A673 (cell line): ENCODE data around the gene SSH2. TPM values are rescaled to one million over a fixed set of nuclear protein-coding genes. Genes with fewer than 3 reads are reported as not detected.

ENCODE experiments used
- BruUV-seq: library from RNA; stranded (reverse); fragments of 400-500 nt; replicated peaks from 2 replicates; lab custom pipeline; 2021; lab: Mats Ljungman, UMichigan
- CTCF ChIA-PET: fragments of 300-600 bp; sonication (Branson Sonifier 250); formaldehyde crosslinking; loops from one replicate; lab custom pipeline; 2022; ENCODE audit warnings: antibody characterized with exemption; lab: Charles Lee
- POLR2A ChIA-PET: fragments of 300-600 bp; sonication (Branson Sonifier 250); formaldehyde crosslinking; loops from one replicate; lab custom pipeline; 2022; ENCODE audit warnings: antibody characterized with exemption; ENCODE audit not compliant: low non-redundant PET; lab: Charles Lee
- DNase-seq: peaks from one replicate; pipeline ENCODE4 v3.0.0-alpha.2; 2015; ENCODE audit warnings: low spot score
- H3K27ac ChIP-seq: fragments of 200-600 bp; sonication (generic); 2 replicates; pipeline ENCODE4 v1.5.1; 2016; ENCODE audit warnings: mixed run types, low read depth, mild to moderate bottlenecking, mixed read lengths, antibody characterized with exemption, low read length; ENCODE audit not compliant: poor library complexity, severe bottlenecking
- H3K27me3 ChIP-seq: fragments of 200-600 bp; sonication (generic); replicated peaks from 2 replicates; pipeline ENCODE4 v1.6.1; 2017; ENCODE audit warnings: mixed run types, low read depth, mild to moderate bottlenecking, mixed read lengths, antibody characterized with exemption, low read length; ENCODE audit not compliant: insufficient read depth, poor library complexity
- H3K36me3 ChIP-seq: fragments of 200-600 bp; sonication (generic); 2 replicates; pipeline ENCODE4 v1.6.1; 2016; ENCODE audit warnings: mixed run types, mild to moderate bottlenecking, mixed read lengths, antibody characterized with exemption, low read length; ENCODE audit not compliant: insufficient read depth, poor library complexity, severe bottlenecking
- H3K4me1 ChIP-seq: fragments of 200-600 bp; sonication (generic); 2 replicates; pipeline ENCODE4 v1.6.1; 2017; ENCODE audit warnings: mixed run types, mild to moderate bottlenecking, mixed read lengths, antibody characterized with exemption, low read length; ENCODE audit not compliant: insufficient read depth, poor library complexity, severe bottlenecking
- H3K4me3 ChIP-seq: fragments of 200-600 bp; sonication (generic); 2 replicates; pipeline ENCODE4 v1.5.1; 2016; ENCODE audit warnings: low read depth, mixed run types, mild to moderate bottlenecking, mixed read lengths, low read length; ENCODE audit not compliant: poor library complexity, severe bottlenecking
- H3K9me3 ChIP-seq: fragments of 200-600 bp; sonication (generic); 2 replicates; pipeline ENCODE4 v1.6.1; 2016; ENCODE audit warnings: mixed run types, low read depth, mild to moderate bottlenecking, mixed read lengths, antibody characterized with exemption, low read length; ENCODE audit not compliant: poor library complexity, severe bottlenecking
- CTCF ChIP-seq: fragments of 300-800, 200-600 bp; sonication (generic); conservative IDR thresholded peaks from 2 replicates; pipeline ENCODE4 v1.5.1; 2017; ENCODE audit warnings: low read depth, mild to moderate bottlenecking, antibody characterized with exemption, low read length, moderate library complexity, mixed read lengths
- EZH2 ChIP-seq: fragments of 200-600 bp; sonication (generic); IDR thresholded peaks from 2 replicates; pipeline ENCODE4 v1.6.1; 2017; ENCODE audit warnings: borderline replicate concordance, low read depth, mild to moderate bottlenecking, mixed read lengths, antibody characterized with exemption, low read length; ENCODE audit not compliant: poor library complexity, severe bottlenecking
- intact Hi-C: fragments of 100-400 bp; cut with micrococcal nuclease; formaldehyde crosslinking; loops from one replicate; pipeline ENCODE4 v1.10.0; 2022; ENCODE audit not compliant: unreplicated experiment
- total RNA-seq: library from RNA; stranded (reverse); gene quantifications from 2 replicates; pipeline ENCODE4 v1.2.3, GENCODE V29; 2021

Gene SSH2
- total RNA-seq, 1 experiment from 2014 or later = 75.5 TPM

DNA sequence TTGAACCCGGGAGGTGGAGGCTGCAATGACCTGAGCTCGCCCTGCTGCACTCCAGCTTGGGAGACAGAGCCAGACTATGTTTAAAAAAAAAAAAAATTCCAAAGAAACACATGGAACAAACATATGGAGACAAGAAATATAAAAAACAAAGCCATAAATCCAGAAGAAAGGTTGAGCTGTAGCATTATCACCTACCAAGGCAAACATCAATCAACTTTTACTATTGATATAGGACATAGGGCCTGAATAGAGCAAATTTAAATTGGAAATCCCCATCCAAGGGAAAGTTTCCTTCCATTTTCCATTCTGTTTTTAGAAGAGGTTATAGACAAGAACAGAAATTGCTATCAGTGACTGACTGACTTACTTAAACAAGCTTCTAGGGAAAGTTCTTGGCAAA is 56.6 kb downstream of the SSH2 start:
- Histone ChIP-seq H3K27me3 (no peaks in the 10 kb centered on the region), H3K27ac (no peak overlapping the region), H3K9me3 (peaks cover 3% of the 10 kb centered on the region), H3K4me3 (no peak overlapping the region), H3K4me1 (peaks cover 29% of the 10 kb centered on the region), H3K36me3 (no peaks in the 10 kb centered on the region)
- ChIA-PET CTCF (no interaction called here), POLR2A (no interaction called here)
- no TSS peak for BruUV-seq
- intact Hi-C loops = no loop called here
- TF ChIP-seq EZH2 = no peak
- TF ChIP-seq CTCF = no peak
- DNase-seq = no peak

DNA sequence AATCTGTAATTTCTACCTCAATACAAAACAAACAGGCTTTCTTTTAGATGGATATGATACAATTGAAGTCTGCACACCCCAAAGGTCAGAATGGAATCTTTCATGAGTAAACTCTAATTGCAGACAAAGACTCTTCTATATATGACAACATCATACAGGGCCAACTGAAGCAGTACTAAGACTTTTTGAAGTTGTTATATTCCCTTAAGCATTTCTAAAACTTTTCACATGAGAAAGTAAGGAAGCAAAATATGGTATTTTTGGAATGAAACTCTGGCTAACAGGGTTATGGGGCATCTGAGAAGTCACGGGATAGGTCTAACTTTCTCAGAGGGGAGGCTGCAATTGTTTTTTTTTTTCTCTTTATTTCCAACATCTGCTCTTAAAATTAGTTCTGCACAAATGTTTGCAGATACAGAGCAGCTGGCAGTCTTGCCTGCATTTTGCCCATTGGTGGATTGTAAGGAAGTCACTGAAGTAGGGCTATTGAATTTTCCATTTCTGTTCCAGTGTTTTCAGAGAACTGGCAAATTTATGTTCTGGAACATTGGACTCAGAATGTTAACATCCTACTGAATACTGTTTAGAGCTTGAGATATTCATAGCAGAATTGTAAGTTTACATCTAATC is 59.1 kb downstream of the SSH2 start:
- Histone ChIP-seq H3K27me3 (no peaks in the 10 kb centered on the region), H3K4me3 (no peak overlapping the region), H3K4me1 (peaks cover 38% of the 10 kb centered on the region), H3K36me3 (no peaks in the 10 kb centered on the region), H3K27ac (no peak overlapping the region), H3K9me3 (peaks cover 1% of the 10 kb centered on the region)
- intact Hi-C loops = no loop called here
- CTCF ChIA-PET = no interaction called here
- POLR2A ChIA-PET = no interaction called here
- no TSS peak for BruUV-seq
- no peak for DNase-seq
- no peak for TF ChIP-seq EZH2
- TF ChIP-seq CTCF = no peak

- H3K36me3 ChIP-seq = no peaks in the 10 kb centered on the region
- no peak overlapping the region for H3K27ac ChIP-seq
- H3K27me3 ChIP-seq = no peaks in the 10 kb centered on the region
- ChIA-PET POLR2A (interaction anchor here (0.5 to 0.6 kb wide), 3 partner anchors 38 to 100 kb away, joined by 5 to 9 read pairs (median 7); partner anchors contain the start of gene SSH2), CTCF (interaction anchor here (0.6 to 2.9 kb wide), 4 partner anchors 63 to 226 kb away, joined by 3 to 14 read pairs (median 4); partner anchors contain the start of gene SSH2)
- peak; percentile 48 for TF ChIP-seq CTCF
- no peak for TF ChIP-seq EZH2
- no peaks in the 10 kb centered on the region for H3K9me3 ChIP-seq
- H3K4me3 ChIP-seq = no peak overlapping the region
- BruUV-seq = no TSS peak
- H3K4me1 ChIP-seq = peaks cover 54% of the 10 kb centered on the region
- intact Hi-C loops = no loop called here
- no peak for DNase-seq
Measured at GRCh38 chr17:29867643-29868181, 62.3 kb downstream of the SSH2 start.
